Epithelial cell of proximal tubule (primary cell): ENCODE measurements around the gene BCKDHB. TPM values are rescaled to one million over a fixed set of nuclear protein-coding genes. Genes with fewer than 3 reads are reported as not detected.
A peak's percentile ranks its signal among the peaks of the same experiment; 100 is the strongest.

Experiments
- DNase-seq: peaks from one replicate; pipeline ENCODE4 v3.0.0-alpha.2; 2011; ENCODE audit warnings: low read depth
- H3K4me3 ChIP-seq: 2 replicates; pipeline ENCODE4 v1.5.1; 2011; ENCODE audit warnings: low read depth, mild to moderate bottlenecking, low read length
- total RNA-seq: library from RNA; depleted of rRNA; stranded (reverse); fragments of >200 nt; gene quantifications from 2 replicates; pipeline ENCODE4 v1.2.3, GENCODE V29; 2015
- TF ChIP-seq, protein P1 (sequence below): conservative IDR thresholded peaks from 2 replicates; pipeline ENCODE4 v1.5.1; 2012; ENCODE audit warnings: low read depth, mild to moderate bottlenecking, low read length

BCKDHB gene
- total RNA-seq, 1 donor from 2014 or later = 11.9 TPM

- TF ChIP-seq, protein P1, sequence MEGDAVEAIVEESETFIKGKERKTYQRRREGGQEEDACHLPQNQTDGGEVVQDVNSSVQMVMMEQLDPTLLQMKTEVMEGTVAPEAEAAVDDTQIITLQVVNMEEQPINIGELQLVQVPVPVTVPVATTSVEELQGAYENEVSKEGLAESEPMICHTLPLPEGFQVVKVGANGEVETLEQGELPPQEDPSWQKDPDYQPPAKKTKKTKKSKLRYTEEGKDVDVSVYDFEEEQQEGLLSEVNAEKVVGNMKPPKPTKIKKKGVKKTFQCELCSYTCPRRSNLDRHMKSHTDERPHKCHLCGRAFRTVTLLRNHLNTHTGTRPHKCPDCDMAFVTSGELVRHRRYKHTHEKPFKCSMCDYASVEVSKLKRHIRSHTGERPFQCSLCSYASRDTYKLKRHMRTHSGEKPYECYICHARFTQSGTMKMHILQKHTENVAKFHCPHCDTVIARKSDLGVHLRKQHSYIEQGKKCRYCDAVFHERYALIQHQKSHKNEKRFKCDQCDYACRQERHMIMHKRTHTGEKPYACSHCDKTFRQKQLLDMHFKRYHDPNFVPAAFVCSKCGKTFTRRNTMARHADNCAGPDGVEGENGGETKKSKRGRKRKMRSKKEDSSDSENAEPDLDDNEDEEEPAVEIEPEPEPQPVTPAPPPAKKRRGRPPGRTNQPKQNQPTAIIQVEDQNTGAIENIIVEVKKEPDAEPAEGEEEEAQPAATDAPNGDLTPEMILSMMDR = no peak
- DNase-seq = no peak
- H3K4me3 ChIP-seq = no peak overlapping the region
These were observed 27.6 kb downstream of the BCKDHB start for GRCh38 chr6:80134065-80134464.

GRCh38 chr6:80142586-80142985 is 36.1 kb downstream of the BCKDHB start:
- no peak overlapping the region for H3K4me3 ChIP-seq
- TF ChIP-seq, protein P1 = no peak
- no peak for DNase-seq

- no peak overlapping the region for H3K4me3 ChIP-seq
- TF ChIP-seq, protein P1 = peak; percentile 15
- peak; percentile 81 for DNase-seq
These were observed 37.0 kb downstream of the BCKDHB start for GRCh38 chr6:80143419-80143937.

DNA sequence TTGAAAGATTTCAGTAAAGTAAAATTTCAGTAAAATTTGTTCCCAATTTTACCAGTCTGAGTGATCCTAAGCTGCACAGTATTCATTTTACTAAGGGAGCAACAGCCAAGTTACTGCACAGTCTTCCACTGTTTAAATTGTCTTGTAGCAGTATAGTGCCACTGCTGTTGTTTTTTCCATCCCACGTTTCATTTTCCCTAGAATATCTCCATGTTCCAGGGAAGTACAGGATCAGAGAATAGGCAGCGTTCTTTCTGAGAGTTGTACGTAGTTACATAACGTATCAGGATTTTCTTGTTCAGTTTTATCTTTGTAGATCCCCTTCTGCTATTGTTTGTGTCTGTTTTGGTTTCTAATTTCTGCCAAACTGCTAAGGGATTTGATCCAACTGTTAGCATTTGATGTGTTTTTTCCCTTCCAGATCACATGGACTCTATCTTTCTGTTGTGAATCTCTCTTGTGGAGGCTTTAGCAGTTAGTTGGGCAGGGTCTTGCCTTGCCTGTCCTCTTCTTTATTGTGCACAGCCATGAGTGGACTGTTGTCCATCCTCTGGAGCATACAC is 38.4 kb downstream of the BCKDHB start:
- TF ChIP-seq, protein P1 = no peak
- no peak overlapping the region for H3K4me3 ChIP-seq
- no peak for DNase-seq

DNA sequence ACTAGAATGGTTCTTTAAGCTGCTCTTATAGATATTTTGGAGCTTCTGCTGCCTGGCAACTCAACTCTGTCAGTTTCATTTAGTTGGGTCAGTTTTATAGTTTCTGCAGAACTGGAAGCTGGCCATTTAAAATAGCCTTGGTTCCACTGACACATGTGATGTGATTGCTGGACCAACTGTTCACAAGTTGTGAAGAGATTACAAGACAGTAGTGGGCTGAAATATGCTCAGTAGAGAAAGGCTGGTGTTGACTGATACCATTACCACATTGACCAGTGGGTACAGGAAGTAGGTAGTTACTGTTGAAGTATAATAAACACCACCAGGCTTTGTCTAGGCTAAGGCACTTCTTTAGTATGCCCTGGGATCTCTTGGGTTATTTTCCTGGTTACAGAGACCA is 39.0 kb downstream of the BCKDHB start:
- no peak overlapping the region for H3K4me3 ChIP-seq
- TF ChIP-seq, protein P1 = no peak
- DNase-seq = no peak

- TF ChIP-seq, protein P1 = no peak
- no peak for DNase-seq
- no peak overlapping the region for H3K4me3 ChIP-seq
These were observed 39.5 kb downstream of the BCKDHB start for GRCh38 chr6:80145921-80146320.

DNA sequence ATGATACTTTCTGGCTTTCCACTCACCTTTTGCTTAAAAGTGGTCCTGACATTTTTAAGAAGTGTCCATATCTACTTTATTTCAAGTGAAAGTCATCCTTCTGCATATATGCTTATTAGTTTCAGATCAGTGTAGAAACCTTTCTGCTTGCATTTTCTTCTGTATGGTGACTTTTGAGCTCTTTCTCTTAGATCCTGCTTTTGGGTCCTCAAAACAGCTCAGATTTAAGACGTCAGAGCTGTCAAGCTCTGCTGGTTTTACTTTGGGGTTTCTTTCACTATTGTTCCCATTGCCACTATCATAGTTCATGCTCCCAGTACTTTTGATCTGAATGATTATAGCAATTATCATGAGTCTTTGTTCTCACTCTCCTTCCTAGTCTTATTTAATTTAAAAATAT is 41.7 kb downstream of the BCKDHB start:
- no peak overlapping the region for H3K4me3 ChIP-seq
- no peak for DNase-seq
- TF ChIP-seq, protein P1 = no peak
